CD1c-positive myeloid dendritic cell (primary cell): Measurements from ENCODE around the gene JCHAIN.
A peak's percentile ranks its signal among the peaks of the same experiment; 100 is the strongest.
"Not testable (repeated sequence)": the region's sequence is repeated elsewhere in the genome, so short reads cannot be mapped to it uniquely, and the experiment has no call there.

ENCODE experiments used
- DNase-seq: peaks from one replicate; pipeline ENCODE4 v3.0.0-alpha.2; 2016; ENCODE audit errors: extremely low spot score

The JCHAIN gene

GRCh38 chr4:70666369-70666768 is at the start of gene JCHAIN:
JCHAIN (minus strand) TSS chr4:70666508; CDS start chr4:70666490, 18 bp downstream.
- no peak for DNase-seq

- DNase-seq = peak; percentile 59
Observed at GRCh38 chr4:70715097-70715496, 48.8 kb upstream of the JCHAIN start.

- DNase-seq = no peak
Observed at GRCh38 chr4:70714079-70714887, 48.0 kb upstream of the JCHAIN start.

- peak; percentile 79 for DNase-seq
Observed at GRCh38 chr4:70713453-70714078, 47.3 kb upstream of the JCHAIN start.

GRCh38 chr4:70712604-70713452 is 46.5 kb upstream of the JCHAIN start:
- DNase-seq = no peak

GRCh38 chr4:70712150-70712549 is 45.8 kb upstream of the JCHAIN start:
- DNase-seq = no peak

- DNase-seq = no peak
Observed at GRCh38 chr4:70711599-70711998, 45.3 kb upstream of the JCHAIN start.

GRCh38 chr4:70709611-70710205 is 43.4 kb upstream of the JCHAIN start:
- DNase-seq = no peak

GRCh38 chr4:70706516-70706915 is 40.2 kb upstream of the JCHAIN start:
- no peak for DNase-seq

GRCh38 chr4:70706044-70706461 is 39.7 kb upstream of the JCHAIN start:
- DNase-seq = no peak

GRCh38 chr4:70705183-70706043 is 39.1 kb upstream of the JCHAIN start:
- DNase-seq = peak; percentile 82

- DNase-seq = peak; percentile 32
Observed at GRCh38 chr4:70704931-70705182, 38.5 kb upstream of the JCHAIN start.

- DNase-seq = peak; percentile 75
Observed at GRCh38 chr4:70704215-70704930, 38.1 kb upstream of the JCHAIN start.

- DNase-seq = peak; percentile 29
Observed at GRCh38 chr4:70703619-70704214, 37.4 kb upstream of the JCHAIN start.

GRCh38 chr4:70702592-70702991 is 36.3 kb upstream of the JCHAIN start:
- not testable (repeated sequence) for DNase-seq

- no peak for DNase-seq
Observed at GRCh38 chr4:70701271-70701670, 35.0 kb upstream of the JCHAIN start.

- no peak for DNase-seq
Observed at GRCh38 chr4:70700712-70701111, 34.4 kb upstream of the JCHAIN start.

- DNase-seq = not testable (repeated sequence)
Observed at GRCh38 chr4:70698435-70698834, 32.1 kb upstream of the JCHAIN start.

- not testable (repeated sequence) for DNase-seq
Observed at GRCh38 chr4:70694633-70695032, 28.3 kb upstream of the JCHAIN start.

GRCh38 chr4:70691661-70692060 is 25.4 kb upstream of the JCHAIN start:
- peak; percentile 78 for DNase-seq
